GM23338 (cell line): ENCODE results near the gene RAP1GAP2. TPM values are rescaled to one million over a fixed set of nuclear protein-coding genes. Genes with fewer than 3 reads are reported as not detected.

Source experiments
- ATAC-seq: fragments of 200-7000 bp; cut with Tn5 transposase; 3 replicates; pipeline ENCODE4 v1.9.1; 2020
- DNase-seq: peaks from one replicate; pipeline ENCODE4 v3.0.0-alpha.2; 2015; ENCODE audit warnings: low spot score
- H2AFZ ChIP-seq: fragments of 200-600 bp; sonication (generic); 2 replicates; pipeline ENCODE4 v1.8.0; 2016; ENCODE audit warnings: antibody characterized with exemption, mild to moderate bottlenecking, moderate library complexity
- H3F3A ChIP-seq: fragments of 200-600 bp; sonication (generic); replicated peaks from 2 replicates; pipeline ENCODE4 v1.8.0; 2017; ENCODE audit warnings: antibody characterized with exemption, mixed run types, low read depth
- H3K27ac ChIP-seq: fragments of 200-600 bp; sonication (generic); 2 replicates; pipeline ENCODE4 v1.6.1; 2016; ENCODE audit warnings: low read depth
- H3K27me3 ChIP-seq: fragments of 200-600 bp; sonication (generic); 2 replicates; pipeline ENCODE4 v1.8.0; 2016; ENCODE audit warnings: mild to moderate bottlenecking, mixed run types, moderate library complexity; ENCODE audit not compliant: insufficient read depth
- H3K36me3 ChIP-seq: fragments of 200-600 bp; sonication (generic); 2 replicates; pipeline ENCODE4 v1.8.0; 2016; ENCODE audit warnings: mild to moderate bottlenecking; ENCODE audit not compliant: insufficient read depth
- H3K4me1 ChIP-seq: fragments of 200-600 bp; sonication (generic); 2 replicates; pipeline ENCODE4 v1.8.0; 2016; ENCODE audit warnings: mild to moderate bottlenecking, moderate library complexity; ENCODE audit not compliant: insufficient read depth
- H3K4me2 ChIP-seq: fragments of 200-600 bp; sonication (generic); 2 replicates; pipeline ENCODE4 v1.7.1; 2017; ENCODE audit warnings: mixed run types
- H3K4me3 ChIP-seq: fragments of 200-600 bp; sonication (generic); 2 replicates; pipeline ENCODE4 v1.6.1; 2016; ENCODE audit warnings: mixed run types
- H3K79me2 ChIP-seq: fragments of 200-600 bp; sonication (generic); replicated peaks from 2 replicates; pipeline ENCODE4 v1.8.0; 2017; ENCODE audit warnings: mild to moderate bottlenecking; ENCODE audit not compliant: insufficient read depth
- H3K9me2 ChIP-seq: fragments of 200-600 bp; sonication (generic); 2 replicates; pipeline ENCODE4 v1.8.0; 2017; ENCODE audit not compliant: insufficient read depth
- H4K20me1 ChIP-seq: fragments of 200-600 bp; sonication (generic); replicated peaks from 2 replicates; pipeline ENCODE4 v1.8.0; 2017; ENCODE audit warnings: mild to moderate bottlenecking; ENCODE audit not compliant: insufficient read depth
- H3K27ac Mint-ChIP-seq: 2 replicates; pipeline ENCODE4 v1.8.0; 2020; ENCODE audit warnings: inconsistent platforms, mild to moderate bottlenecking, moderate library complexity, mixed read lengths
- H3K27me3 Mint-ChIP-seq: 3 replicates; pipeline ENCODE4 v1.8.0; 2022; ENCODE audit warnings: low read depth, mild to moderate bottlenecking, moderate library complexity, mixed read lengths, inconsistent platforms; ENCODE audit not compliant: insufficient read depth, poor library complexity
- H3K36me3 Mint-ChIP-seq: 3 replicates; pipeline ENCODE4 v1.8.0; 2021; ENCODE audit warnings: low read depth, mild to moderate bottlenecking, inconsistent platforms, moderate library complexity, mixed read lengths
- H3K4me1 Mint-ChIP-seq: 3 replicates; pipeline ENCODE4 v1.8.0; 2020; ENCODE audit warnings: mild to moderate bottlenecking, inconsistent platforms, mixed read lengths
- H3K4me3 Mint-ChIP-seq: 3 replicates; pipeline ENCODE4 v1.8.0; 2021; ENCODE audit warnings: moderate library complexity, mild to moderate bottlenecking, inconsistent platforms, mixed read lengths
- H3K9me3 Mint-ChIP-seq: 3 replicates; pipeline ENCODE4 v1.8.0; 2020; ENCODE audit warnings: moderate library complexity, mild to moderate bottlenecking, inconsistent platforms, mixed read lengths
- EZH2 ChIP-seq: fragments of 200-600 bp; sonication (generic); IDR thresholded peaks from one replicate; pipeline ENCODE4 v1.8.0; 2017; ENCODE audit warnings: antibody characterized with exemption, mild to moderate bottlenecking, low read depth; ENCODE audit not compliant: unreplicated experiment
- NANOG ChIP-seq: IDR thresholded peaks from 2 replicates; pipeline ENCODE4 v1.6.1; 2016; ENCODE audit warnings: antibody characterized with exemption, borderline replicate concordance
- STAT1 ChIP-seq: IDR thresholded peaks from one replicate; pipeline ENCODE4 v1.6.1; 2016; ENCODE audit warnings: antibody characterized with exemption; ENCODE audit not compliant: unreplicated experiment
- ZNF331 ChIP-seq: fragments of 250-450 bp; sonication (Bioruptor Pico); IDR thresholded peaks from 2 replicates; pipeline ENCODE4 v1.5.0; 2020; ENCODE audit warnings: low read depth, mild to moderate bottlenecking, moderate library complexity
- ZNF462 ChIP-seq: fragments of 250-450 bp; sonication (Bioruptor Pico); IDR thresholded peaks from 2 replicates; pipeline ENCODE4 v1.5.0; 2020; ENCODE audit warnings: mild to moderate bottlenecking, moderate library complexity
- polyA plus RNA-seq: library from polyadenylated mRNA; unstranded; fragments of >200 nt; fragmentation: Nextera tagmentation; extraction: Ambion mirVana; gene quantifications from 2 replicates; pipeline ENCODE4 v1.2.1, GENCODE V29; 2016
- total RNA-seq: library from RNA; depleted of rRNA; stranded (reverse); fragments of >200 nt; shearing (Covaris generic); gene quantifications from 2 replicates; pipeline ENCODE4 v1.2.3, GENCODE V29; 2014
- TF ChIP-seq, protein P1 (sequence below): IDR thresholded peaks from 2 replicates; pipeline ENCODE4 v1.6.1; 2016; ENCODE audit warnings: antibody characterized with exemption

RAP1GAP2 gene
- total and polyA plus RNA-seq, 2 experiments from 2014 or later = 17.8 to 46.1 TPM

DNA sequence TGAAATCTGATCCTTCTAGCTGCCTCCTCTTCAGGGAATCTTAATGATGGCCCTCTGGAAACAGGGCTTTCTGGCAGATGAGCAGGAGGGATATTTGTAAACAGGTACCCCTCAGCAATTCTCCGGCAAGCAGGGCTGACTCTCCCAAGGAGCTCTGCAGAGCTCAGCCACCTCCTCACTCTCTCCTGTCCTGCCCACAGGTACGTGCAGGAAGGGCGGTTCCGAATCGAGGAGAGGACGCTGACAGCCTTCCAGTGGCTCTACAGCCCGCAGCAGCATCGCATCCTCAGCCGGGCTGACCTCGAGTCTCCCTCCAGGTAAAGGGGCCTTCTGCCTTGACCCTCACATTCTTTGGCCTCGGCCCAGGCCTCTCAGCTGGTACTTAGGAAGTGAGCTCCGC is 26.1 kb upstream of the RAP1GAP2 start:
- no peak overlapping the region for H3K27ac Mint-ChIP-seq
- Histone ChIP-seq H3K27ac (no peak overlapping the region), H3K27me3 (no peaks in the 10 kb centered on the region; the same call in 1 of the 2 replicates), H4K20me1 (no peaks in the 10 kb centered on the region; the same call in 1 of the 2 replicates), H3K9me2 (no peaks in the 10 kb centered on the region), H3K4me3 (no peak overlapping the region), H3K36me3 (no peaks in the 10 kb centered on the region), H3F3A (peaks cover 10% of the 10 kb centered on the region; the same call in 1 of the 2 replicates), H2AFZ (peak overlapping the region; percentile 84; the same call in 1 of the 2 replicates), H3K79me2 (no peaks in the 10 kb centered on the region), H3K4me2 (no peak overlapping the region), H3K4me1 (peaks cover 8% of the 10 kb centered on the region; the same call in 1 of the 2 replicates)
- DNase-seq (no peak), ATAC-seq (peak; percentile 72)
- no peaks in the 10 kb centered on the region for H3K4me1 Mint-ChIP-seq
- no peaks in the 10 kb centered on the region for H3K9me3 Mint-ChIP-seq
- H3K27me3 Mint-ChIP-seq = peaks cover 13% of the 10 kb centered on the region
- no peaks in the 10 kb centered on the region for H3K36me3 Mint-ChIP-seq
- TF ChIP-seq ZNF462 (CRISPR knock-in tag) (no peak), ZNF331 (CRISPR knock-in tag) (no peak), EZH2 (no peak), NANOG (no peak), STAT1 (no peak)
- TF ChIP-seq, protein P1, sequence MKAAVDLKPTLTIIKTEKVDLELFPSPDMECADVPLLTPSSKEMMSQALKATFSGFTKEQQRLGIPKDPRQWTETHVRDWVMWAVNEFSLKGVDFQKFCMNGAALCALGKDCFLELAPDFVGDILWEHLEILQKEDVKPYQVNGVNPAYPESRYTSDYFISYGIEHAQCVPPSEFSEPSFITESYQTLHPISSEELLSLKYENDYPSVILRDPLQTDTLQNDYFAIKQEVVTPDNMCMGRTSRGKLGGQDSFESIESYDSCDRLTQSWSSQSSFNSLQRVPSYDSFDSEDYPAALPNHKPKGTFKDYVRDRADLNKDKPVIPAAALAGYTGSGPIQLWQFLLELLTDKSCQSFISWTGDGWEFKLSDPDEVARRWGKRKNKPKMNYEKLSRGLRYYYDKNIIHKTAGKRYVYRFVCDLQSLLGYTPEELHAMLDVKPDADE = no peak
- no peak overlapping the region for H3K4me3 Mint-ChIP-seq
